HCT116 (cell line): ENCODE data around the gene GRIN1. TPM values are rescaled to one million over a fixed set of nuclear protein-coding genes. Genes with fewer than 3 reads are reported as not detected.

Source experiments
- CEBPB ChIP-seq: IDR thresholded peaks from 2 replicates; pipeline ENCODE4 v1.6.1; 2012; ENCODE audit warnings: low read depth
- JUND ChIP-seq: IDR thresholded peaks from 2 replicates; pipeline ENCODE4 v1.6.1; 2012
- RAD21 ChIP-seq: IDR thresholded peaks from 2 replicates; pipeline ENCODE4 v1.6.1; 2012; ENCODE audit warnings: low read depth, mild to moderate bottlenecking
- YY1 ChIP-seq: IDR thresholded peaks from 2 replicates; pipeline ENCODE4 v1.6.1; 2011; ENCODE audit warnings: low read length, low read depth, moderate library complexity, mild to moderate bottlenecking; ENCODE audit not compliant: insufficient replicate concordance; ENCODE audit errors: extremely low read depth
- total RNA-seq: library from RNA; stranded (reverse); gene quantifications from one replicate; pipeline ENCODE4 v1.2.1, GENCODE V29; 2021; ENCODE audit not compliant: unreplicated experiment
- TF ChIP-seq, protein P1 (sequence below): IDR thresholded peaks from 2 replicates; pipeline ENCODE4 v1.6.1; 2011; ENCODE audit warnings: mild to moderate bottlenecking, low read length, moderate library complexity; ENCODE audit not compliant: insufficient replicate concordance; ENCODE audit errors: extremely low read depth
- TF ChIP-seq, protein P2 (sequence below): IDR thresholded peaks from 2 replicates; pipeline ENCODE4 v1.6.1; 2012; ENCODE audit warnings: low read depth

The GRIN1 gene
- total RNA-seq, 1 experiment from 2014 or later: 23.1 TPM

GRCh38 chr9:137110147-137110910, 28.6 kb upstream of the GRIN1 start (continued):
- TF ChIP-seq, protein P1, sequence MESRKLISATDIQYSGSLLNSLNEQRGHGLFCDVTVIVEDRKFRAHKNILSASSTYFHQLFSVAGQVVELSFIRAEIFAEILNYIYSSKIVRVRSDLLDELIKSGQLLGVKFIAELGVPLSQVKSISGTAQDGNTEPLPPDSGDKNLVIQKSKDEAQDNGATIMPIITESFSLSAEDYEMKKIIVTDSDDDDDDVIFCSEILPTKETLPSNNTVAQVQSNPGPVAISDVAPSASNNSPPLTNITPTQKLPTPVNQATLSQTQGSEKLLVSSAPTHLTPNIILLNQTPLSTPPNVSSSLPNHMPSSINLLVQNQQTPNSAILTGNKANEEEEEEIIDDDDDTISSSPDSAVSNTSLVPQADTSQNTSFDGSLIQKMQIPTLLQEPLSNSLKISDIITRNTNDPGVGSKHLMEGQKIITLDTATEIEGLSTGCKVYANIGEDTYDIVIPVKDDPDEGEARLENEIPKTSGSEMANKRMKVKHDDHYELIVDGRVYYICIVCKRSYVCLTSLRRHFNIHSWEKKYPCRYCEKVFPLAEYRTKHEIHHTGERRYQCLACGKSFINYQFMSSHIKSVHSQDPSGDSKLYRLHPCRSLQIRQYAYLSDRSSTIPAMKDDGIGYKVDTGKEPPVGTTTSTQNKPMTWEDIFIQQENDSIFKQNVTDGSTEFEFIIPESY: no peak
- TF ChIP-seq JUND (no peak), CEBPB (no peak), YY1 (no peak), RAD21 (no peak)
- TF ChIP-seq, protein P2, sequence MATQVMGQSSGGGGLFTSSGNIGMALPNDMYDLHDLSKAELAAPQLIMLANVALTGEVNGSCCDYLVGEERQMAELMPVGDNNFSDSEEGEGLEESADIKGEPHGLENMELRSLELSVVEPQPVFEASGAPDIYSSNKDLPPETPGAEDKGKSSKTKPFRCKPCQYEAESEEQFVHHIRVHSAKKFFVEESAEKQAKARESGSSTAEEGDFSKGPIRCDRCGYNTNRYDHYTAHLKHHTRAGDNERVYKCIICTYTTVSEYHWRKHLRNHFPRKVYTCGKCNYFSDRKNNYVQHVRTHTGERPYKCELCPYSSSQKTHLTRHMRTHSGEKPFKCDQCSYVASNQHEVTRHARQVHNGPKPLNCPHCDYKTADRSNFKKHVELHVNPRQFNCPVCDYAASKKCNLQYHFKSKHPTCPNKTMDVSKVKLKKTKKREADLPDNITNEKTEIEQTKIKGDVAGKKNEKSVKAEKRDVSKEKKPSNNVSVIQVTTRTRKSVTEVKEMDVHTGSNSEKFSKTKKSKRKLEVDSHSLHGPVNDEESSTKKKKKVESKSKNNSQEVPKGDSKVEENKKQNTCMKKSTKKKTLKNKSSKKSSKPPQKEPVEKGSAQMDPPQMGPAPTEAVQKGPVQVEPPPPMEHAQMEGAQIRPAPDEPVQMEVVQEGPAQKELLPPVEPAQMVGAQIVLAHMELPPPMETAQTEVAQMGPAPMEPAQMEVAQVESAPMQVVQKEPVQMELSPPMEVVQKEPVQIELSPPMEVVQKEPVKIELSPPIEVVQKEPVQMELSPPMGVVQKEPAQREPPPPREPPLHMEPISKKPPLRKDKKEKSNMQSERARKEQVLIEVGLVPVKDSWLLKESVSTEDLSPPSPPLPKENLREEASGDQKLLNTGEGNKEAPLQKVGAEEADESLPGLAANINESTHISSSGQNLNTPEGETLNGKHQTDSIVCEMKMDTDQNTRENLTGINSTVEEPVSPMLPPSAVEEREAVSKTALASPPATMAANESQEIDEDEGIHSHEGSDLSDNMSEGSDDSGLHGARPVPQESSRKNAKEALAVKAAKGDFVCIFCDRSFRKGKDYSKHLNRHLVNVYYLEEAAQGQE: no peak
